ENCODE data around the gene FTH1.
"Not testable (repeated sequence)": the region's sequence is repeated elsewhere in the genome, so short reads cannot be mapped to it uniquely, and the experiment has no call there.

FTH1 gene

DNA sequence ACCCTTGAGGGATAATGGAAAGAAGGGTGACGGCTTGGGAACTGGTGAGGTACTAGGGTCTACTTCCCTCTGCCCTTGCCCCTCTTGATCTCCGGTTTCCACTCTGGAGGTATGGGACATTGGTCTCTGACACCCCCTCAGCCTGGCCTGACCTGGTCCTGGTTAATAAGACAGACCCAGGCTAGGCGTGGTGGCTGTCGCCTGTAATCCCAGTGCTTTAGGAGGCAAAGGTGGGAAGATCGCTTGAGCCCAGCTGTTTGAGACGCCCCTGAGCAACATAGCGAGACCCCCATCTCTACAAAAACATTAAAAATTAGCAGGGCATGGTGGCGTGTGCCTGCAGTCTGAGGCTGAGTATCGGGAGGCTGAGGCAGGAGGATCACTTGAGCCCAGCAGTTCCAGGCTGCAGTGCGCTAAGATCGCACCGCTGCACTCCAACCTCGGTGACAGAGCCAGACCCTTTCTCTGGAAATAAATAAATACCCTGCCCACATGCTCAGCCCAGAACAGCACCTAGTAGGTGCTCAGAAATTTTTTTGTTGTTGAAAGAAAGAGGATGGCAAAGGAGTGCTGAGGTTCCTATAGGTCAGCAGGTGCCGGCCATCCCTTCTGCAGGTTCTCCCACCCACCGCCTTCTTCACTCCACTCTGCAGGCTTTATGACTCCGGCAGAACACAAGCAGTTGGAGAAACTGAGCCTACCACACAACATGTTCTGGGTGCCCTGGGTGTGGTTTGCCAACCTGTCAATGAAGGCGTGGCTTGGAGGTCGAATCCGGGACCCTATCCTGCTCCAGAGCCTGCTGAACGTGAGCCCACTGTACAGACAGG lies 11.0 kb downstream of the FTH1 start:
- TF ChIP-seq, protein P1, sequence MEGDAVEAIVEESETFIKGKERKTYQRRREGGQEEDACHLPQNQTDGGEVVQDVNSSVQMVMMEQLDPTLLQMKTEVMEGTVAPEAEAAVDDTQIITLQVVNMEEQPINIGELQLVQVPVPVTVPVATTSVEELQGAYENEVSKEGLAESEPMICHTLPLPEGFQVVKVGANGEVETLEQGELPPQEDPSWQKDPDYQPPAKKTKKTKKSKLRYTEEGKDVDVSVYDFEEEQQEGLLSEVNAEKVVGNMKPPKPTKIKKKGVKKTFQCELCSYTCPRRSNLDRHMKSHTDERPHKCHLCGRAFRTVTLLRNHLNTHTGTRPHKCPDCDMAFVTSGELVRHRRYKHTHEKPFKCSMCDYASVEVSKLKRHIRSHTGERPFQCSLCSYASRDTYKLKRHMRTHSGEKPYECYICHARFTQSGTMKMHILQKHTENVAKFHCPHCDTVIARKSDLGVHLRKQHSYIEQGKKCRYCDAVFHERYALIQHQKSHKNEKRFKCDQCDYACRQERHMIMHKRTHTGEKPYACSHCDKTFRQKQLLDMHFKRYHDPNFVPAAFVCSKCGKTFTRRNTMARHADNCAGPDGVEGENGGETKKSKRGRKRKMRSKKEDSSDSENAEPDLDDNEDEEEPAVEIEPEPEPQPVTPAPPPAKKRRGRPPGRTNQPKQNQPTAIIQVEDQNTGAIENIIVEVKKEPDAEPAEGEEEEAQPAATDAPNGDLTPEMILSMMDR (IDR thresholded peaks at IDR 0.05; ENCODE audit: insufficient read depth, low read length, missing control alignments), result no peak
- ChIA-PET CTCF (interaction anchor here (1.0 to 7.4 kb wide), 4 partner anchors 9 to 125 kb away, joined by 3 to 73 read pairs (median 20); partner anchors contain the start of gene FTH1), POLR2A (interaction anchor here (1.3 kb wide), 1 partner anchor 11 kb away, joined by 3 read pairs; the partner anchor contains the start of gene FTH1)
- no peak overlapping the region for H3K4me3 ChIP-seq (ENCODE audit: low read depth, low read length)
- DNase-seq (ENCODE audit: low read depth, low spot score), result no peak

DNA sequence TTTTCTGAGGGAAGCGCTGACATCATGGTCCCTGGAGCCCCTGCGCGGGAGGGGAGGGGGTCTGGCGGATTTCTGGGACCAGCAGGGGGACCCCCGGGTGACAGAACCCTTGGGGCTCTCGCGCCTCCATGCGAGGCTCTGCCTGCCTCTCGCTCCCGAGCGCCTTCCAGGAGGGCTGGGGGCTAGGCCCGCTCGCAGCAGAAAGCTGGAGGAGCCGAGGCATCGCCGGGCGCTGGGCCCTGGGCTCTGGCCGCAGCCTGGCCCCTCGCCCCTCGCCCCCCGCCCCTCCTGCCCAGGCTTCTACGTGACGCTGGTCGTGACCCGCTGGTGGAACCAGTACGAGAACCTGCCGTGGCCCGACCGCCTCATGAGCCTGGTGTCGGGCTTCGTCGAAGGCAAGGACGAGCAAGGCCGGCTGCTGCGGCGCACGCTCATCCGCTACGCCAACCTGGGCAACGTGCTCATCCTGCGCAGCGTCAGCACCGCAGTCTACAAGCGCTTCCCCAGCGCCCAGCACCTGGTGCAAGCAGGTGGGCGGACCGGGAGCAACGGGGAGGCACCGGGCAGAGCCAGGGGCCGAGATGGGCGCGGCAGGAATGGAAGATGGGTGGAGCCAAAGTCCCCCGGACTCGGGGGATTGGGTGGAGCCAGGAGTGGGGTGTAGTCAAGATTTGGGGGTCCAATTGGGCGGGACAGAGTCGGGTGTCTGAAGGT lies 11.9 kb downstream of the FTH1 start:
- ChIA-PET POLR2A (interaction anchor here (1.0 to 1.4 kb wide), 4 partner anchors 8 to 13 kb away, joined by 3 to 6 read pairs (median 5); partner anchors contain the start of gene FTH1), CTCF (interaction anchor here (1.0 to 12.3 kb wide), 8 partner anchors 10 to 152 kb away, joined by 3 to 568 read pairs (median 4); no protein-coding TSS in a partner anchor)
- DNase-seq (ENCODE audit: low read depth, low spot score), result no peak
- H3K4me3 ChIP-seq (ENCODE audit: low read depth, low read length), result peak overlapping the region; percentile 37
- TF ChIP-seq, protein P1 (IDR thresholded peaks at IDR 0.05; ENCODE audit: insufficient read depth, low read length, missing control alignments), result no peak

DNA sequence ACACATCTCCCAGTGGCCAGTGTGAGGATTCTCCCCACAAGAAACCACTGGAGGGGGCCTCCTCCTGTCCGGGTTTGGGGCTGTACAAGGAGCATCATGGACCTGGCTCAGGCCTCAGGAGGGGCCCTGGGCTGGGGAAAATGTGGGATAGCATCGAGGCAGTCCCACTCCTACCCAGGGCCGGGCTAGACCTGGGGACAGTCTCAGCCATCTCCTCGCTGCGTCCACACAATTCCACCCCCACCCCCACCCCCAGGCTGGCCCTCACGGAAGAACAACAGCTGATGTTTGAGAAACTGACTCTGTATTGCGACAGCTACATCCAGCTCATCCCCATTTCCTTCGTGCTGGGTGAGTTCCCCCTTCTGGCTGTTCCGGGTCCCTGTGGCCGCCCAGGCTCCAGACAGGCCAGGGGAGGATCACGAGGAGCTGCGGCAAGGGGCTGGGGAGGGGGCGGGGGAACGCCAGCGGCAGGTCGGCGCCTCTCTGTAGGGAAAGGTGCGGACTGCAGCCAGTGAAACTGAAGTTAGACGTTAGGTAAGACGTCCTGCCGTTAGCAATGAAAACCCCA lies 12.5 kb downstream of the FTH1 start:
- DNase-seq (ENCODE audit: low read depth, low spot score), result no peak
- peak overlapping the region; percentile 37 for H3K4me3 ChIP-seq (ENCODE audit: low read depth, low read length)
- ChIA-PET CTCF (interaction anchor here (1.0 to 12.3 kb wide), 8 partner anchors 11 to 153 kb away, joined by 3 to 568 read pairs (median 4); no protein-coding TSS in a partner anchor), POLR2A (interaction anchor here (0.6 to 1.4 kb wide), 4 partner anchors 9 to 84 kb away, joined by 4 to 6 read pairs (median 5); partner anchors contain the start of gene FTH1)
- TF ChIP-seq, protein P1 (IDR thresholded peaks at IDR 0.05; ENCODE audit: insufficient read depth, low read length, missing control alignments), result peak; percentile 54

DNA sequence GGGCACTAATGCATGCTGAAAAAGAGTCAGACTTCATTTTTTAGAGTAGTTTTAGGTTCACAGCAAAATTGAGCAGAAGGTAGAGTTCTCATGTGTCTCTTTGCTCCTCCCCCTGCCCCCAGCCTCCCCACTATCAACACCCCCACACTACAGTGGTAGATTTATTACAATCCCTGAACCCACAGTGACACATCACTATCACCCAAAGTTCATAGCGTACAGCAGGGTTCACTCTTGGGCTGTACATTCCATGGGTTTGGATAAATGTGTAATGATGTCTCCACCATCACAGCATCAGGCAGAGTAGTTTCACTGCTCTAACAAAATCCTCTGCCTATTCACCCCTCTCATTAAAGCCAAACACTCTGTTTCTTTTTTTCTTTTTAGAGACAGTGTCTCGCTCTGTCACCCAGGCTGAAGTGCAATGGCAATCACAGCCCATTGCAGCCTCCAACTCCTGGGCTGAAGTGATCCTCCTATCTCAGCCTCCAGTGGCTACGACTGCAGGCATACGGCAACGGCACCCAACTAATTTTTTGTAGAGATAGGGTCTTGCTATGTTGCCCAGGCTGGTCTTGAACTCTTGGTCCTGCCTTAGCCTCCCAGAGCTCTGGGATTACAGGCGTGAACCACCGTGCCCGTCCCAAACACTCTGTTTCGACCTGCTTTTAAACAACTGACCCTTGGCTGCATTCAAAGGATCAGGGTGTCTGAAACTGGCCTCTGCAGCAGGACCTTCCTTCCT lies 13.2 kb downstream of the FTH1 start:
- ChIA-PET CTCF (interaction anchor here (1.1 to 12.3 kb wide), 6 partner anchors 14 to 154 kb away, joined by 3 to 568 read pairs (median 9); no protein-coding TSS in a partner anchor), POLR2A (interaction anchor here (0.6 to 1.4 kb wide), 4 partner anchors 9 to 84 kb away, joined by 4 to 6 read pairs (median 5); partner anchors contain the start of gene FTH1)

DNA sequence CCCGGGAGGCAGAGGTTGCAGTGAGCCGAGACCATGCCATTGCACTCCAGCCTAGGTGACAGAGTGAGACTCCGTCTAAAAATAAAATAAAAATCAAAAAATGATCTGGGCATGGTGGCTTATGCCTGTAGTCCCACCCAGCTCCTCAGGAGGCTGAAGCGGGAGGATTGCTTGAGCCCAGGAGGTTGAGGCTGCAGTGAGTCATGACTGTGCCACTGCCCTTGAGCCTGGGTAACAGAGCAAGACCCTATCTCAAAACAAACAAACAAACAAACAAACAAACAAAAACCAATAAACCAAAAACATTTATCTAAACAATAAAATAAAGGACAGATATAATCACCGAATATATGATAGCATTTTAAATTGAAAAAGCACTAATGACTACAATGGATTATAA lies 13.8 kb downstream of the FTH1 start:
- ChIA-PET CTCF (interaction anchor here (0.9 to 12.3 kb wide), 4 partner anchors 53 to 159 kb away, joined by 3 to 568 read pairs (median 190); partner anchors contain the start of genes FEN1 and TMEM258), POLR2A (interaction anchor here (4.6 kb wide), 1 partner anchor 10 kb away, joined by 44 read pairs; no protein-coding TSS in a partner anchor)
- not testable (repeated sequence) for DNase-seq (ENCODE audit: low read depth, low spot score); H3K4me3 ChIP-seq (ENCODE audit: low read depth, low read length)

More for the DNA sequence above, 13.2 kb downstream of the FTH1 start:
- DNase-seq (ENCODE audit: low read depth, low spot score), result no peak
- TF ChIP-seq, protein P1 (IDR thresholded peaks at IDR 0.05; ENCODE audit: insufficient read depth, low read length, missing control alignments), result no peak
- no peak overlapping the region for H3K4me3 ChIP-seq (ENCODE audit: low read depth, low read length)

Data from AG04449 (cell line).